Chondrocyte (in vitro differentiated cells): Measurements from ENCODE around the gene TMEM9B. TPM values are rescaled to one million over a fixed set of nuclear protein-coding genes. Genes with fewer than 3 reads are reported as not detected.
"Not testable (repeated sequence)": the region's sequence is repeated elsewhere in the genome, so short reads cannot be mapped to it uniquely, and the experiment has no call there.

Source experiments
- DNase-seq: peaks from one replicate; pipeline ENCODE4 v3.0.0; 2021; ENCODE audit warnings: mixed read lengths, low spot score
- H3K27ac Mint-ChIP-seq: one replicate; pipeline ENCODE4 v1.8.0; 2021; ENCODE audit warnings: mild to moderate bottlenecking, moderate library complexity, mixed read lengths; ENCODE audit not compliant: unreplicated experiment
- H3K27me3 Mint-ChIP-seq: 2 replicates; pipeline ENCODE4 v1.8.0; 2021; ENCODE audit warnings: low read depth, mixed read lengths
- H3K36me3 Mint-ChIP-seq: 2 replicates; pipeline ENCODE4 v1.8.0; 2021; ENCODE audit warnings: low read depth, mixed read lengths
- H3K4me1 Mint-ChIP-seq: 2 replicates; pipeline ENCODE4 v1.8.0; 2021; ENCODE audit warnings: low read depth, mild to moderate bottlenecking, mixed read lengths
- H3K4me3 Mint-ChIP-seq: one replicate; pipeline ENCODE4 v1.8.0; 2021; ENCODE audit warnings: mild to moderate bottlenecking, moderate library complexity, mixed read lengths; ENCODE audit not compliant: unreplicated experiment
- H3K9me3 Mint-ChIP-seq: 2 replicates; pipeline ENCODE4 v1.8.0; 2021; ENCODE audit warnings: low read depth, mixed read lengths
- CTCF ChIP-seq: fragments of 200-600 bp; sonication (generic); IDR thresholded peaks from 2 replicates; pipeline ENCODE4 v1.5.0; 2021; ENCODE audit warnings: antibody characterized with exemption, mild to moderate bottlenecking, moderate library complexity
- long read RNA-seq: library from polyadenylated mRNA; stranded (forward); transcript quantifications from one replicate; pipeline ENCODE4 v2.0.0, GENCODE V29; 2021
- total RNA-seq: library from RNA; stranded (reverse); gene quantifications from 3 replicates; pipeline ENCODE4 v1.2.1, GENCODE V29; 2021

The TMEM9B gene
- 20.7 to 28.2 TPM (median 22.5 TPM) in 3 replicates for total RNA-seq
- long read RNA-seq, transcript TMEM9B-205 (5 exons, 2,083 nt): major isoform, 39 of 45 reads
- long read RNA-seq, transcript TMEM9B-202 (5 exons, 1,433 nt): minor isoform, 6 of 45 reads
- long read RNA-seq, partial matches to known transcripts: 0 of 45 reads
- long read RNA-seq, other reads (novel, unspliced or antisense): 0 of 45 reads

- H3K4me1 Mint-ChIP-seq: peaks cover 32% of the 10 kb centered on the region
- DNase-seq: peak; percentile 96
- TF ChIP-seq CTCF: no peak
- H3K27me3 Mint-ChIP-seq: no peaks in the 10 kb centered on the region
- peak within 1 kb of the TSS; percentile 91 for H3K27ac Mint-ChIP-seq
- H3K36me3 Mint-ChIP-seq: no peaks in the 10 kb centered on the region
- H3K9me3 Mint-ChIP-seq: no peaks in the 10 kb centered on the region
- peak within 1 kb of the TSS; percentile 95 for H3K4me3 Mint-ChIP-seq
These were observed at the start of gene TMEM9B for GRCh38 chr11:8964324-8965320. Gene TMEM9B (minus strand): TSS chr11:8964442. CDS start chr11:8964313, 129 bp downstream.

- Mint-ChIP-seq H3K4me3 (no peak overlapping the region), H3K36me3 (peaks cover 3% of the 10 kb centered on the region), H3K4me1 (no peaks in the 10 kb centered on the region), H3K27ac (no peak overlapping the region), H3K9me3 (peaks cover 12% of the 10 kb centered on the region), H3K27me3 (no peaks in the 10 kb centered on the region)
- DNase-seq: no peak
- no peak for TF ChIP-seq CTCF
These were observed 49.1 kb upstream of the TMEM9B start for GRCh38 chr11:9013373-9013772.

DNA sequence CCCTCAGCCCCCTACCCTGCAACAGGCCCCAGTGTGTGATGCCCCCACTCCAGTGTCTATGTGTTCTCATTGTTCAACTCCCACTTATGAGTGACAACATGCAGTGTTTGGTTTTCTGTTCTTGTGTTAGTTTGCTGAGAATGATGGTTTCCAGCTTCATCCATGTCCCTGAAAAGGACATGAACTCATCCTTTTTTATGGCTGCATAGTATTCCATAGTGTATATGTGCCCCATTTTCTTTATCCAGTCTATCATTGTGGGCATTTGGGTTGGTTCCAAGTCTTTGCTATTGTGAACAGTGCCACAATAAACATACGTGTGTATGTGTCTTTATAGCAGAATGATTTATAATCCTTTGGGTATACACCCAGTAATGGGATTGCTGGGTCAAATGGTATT, 45.3 kb upstream of the TMEM9B start:
- not testable (repeated sequence) for H3K27ac Mint-ChIP-seq, H3K4me1 Mint-ChIP-seq, H3K36me3 Mint-ChIP-seq, H3K27me3 Mint-ChIP-seq, H3K4me3 Mint-ChIP-seq, DNase-seq
- peaks cover 12% of the 10 kb centered on the region for H3K9me3 Mint-ChIP-seq

DNA sequence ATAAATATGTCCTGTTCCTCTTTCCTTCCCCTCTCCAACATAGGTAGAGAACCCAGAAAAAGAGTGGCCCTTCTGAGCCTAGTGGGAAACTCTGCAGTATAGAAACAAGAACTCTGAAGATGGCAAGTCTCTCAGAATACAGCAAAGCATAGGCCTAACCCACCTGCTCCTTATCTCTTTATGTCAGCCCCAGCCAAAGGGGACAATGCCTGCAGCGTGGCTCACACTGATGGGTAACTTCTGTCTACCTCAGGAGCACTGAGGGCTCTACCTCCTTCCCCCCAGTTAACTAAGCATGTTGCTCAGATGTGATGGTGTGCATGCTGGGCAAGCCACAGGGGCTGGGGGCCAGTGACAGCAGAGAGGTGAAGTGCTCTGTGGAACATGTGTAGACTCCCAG, 44.4 kb upstream of the TMEM9B start:
- no peak for DNase-seq
- peaks cover 5% of the 10 kb centered on the region for H3K4me1 Mint-ChIP-seq
- H3K36me3 Mint-ChIP-seq: peaks cover 3% of the 10 kb centered on the region
- peaks cover 12% of the 10 kb centered on the region for H3K9me3 Mint-ChIP-seq
- no peak overlapping the region for H3K4me3 Mint-ChIP-seq
- H3K27me3 Mint-ChIP-seq: no peaks in the 10 kb centered on the region
- H3K27ac Mint-ChIP-seq: no peak overlapping the region
- TF ChIP-seq CTCF: no peak

DNA sequence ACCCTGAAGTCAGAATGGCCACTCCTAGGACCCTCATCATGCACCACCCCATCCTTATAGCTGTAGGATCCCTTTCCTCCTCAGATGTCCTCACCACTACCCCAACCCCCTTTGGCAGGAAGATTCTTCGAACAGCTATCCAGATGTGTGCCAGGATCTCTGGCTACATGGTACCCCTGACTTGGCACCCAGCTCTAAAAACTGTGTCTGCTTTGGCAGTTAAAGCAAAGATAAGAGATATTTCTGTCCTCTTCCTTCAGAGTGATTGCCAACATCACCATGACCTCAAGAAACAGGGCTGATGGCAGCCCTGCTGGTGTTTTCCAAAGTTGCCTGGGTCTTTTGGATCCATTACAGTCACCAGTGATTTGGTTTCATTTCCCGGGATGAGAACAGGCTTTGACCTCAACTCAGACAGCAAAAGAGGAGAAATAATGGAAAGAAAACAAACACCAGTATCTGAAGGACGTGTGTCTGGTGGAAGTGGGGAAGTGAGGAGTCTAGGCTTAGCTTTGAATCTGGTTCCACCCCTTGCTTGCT, 43.8 kb upstream of the TMEM9B start:
- no peaks in the 10 kb centered on the region for H3K27me3 Mint-ChIP-seq
- no peak overlapping the region for H3K4me3 Mint-ChIP-seq
- peaks cover 9% of the 10 kb centered on the region for H3K4me1 Mint-ChIP-seq
- no peak for DNase-seq
- peaks cover 10% of the 10 kb centered on the region for H3K9me3 Mint-ChIP-seq
- H3K36me3 Mint-ChIP-seq: peaks cover 3% of the 10 kb centered on the region
- H3K27ac Mint-ChIP-seq: no peak overlapping the region
- no peak for TF ChIP-seq CTCF
